Measurements from ENCODE around the gene PPP1R10. TPM values are rescaled to one million over a fixed set of nuclear protein-coding genes. Genes with fewer than 3 reads are reported as not detected.

PPP1R10 gene
- total and polyA plus RNA-seq, 2 of the 13 experiments (the other 11 are each of a cell fraction or from before 2014, with no cell fraction given), result 26.3 to 38.4 TPM

DNA sequence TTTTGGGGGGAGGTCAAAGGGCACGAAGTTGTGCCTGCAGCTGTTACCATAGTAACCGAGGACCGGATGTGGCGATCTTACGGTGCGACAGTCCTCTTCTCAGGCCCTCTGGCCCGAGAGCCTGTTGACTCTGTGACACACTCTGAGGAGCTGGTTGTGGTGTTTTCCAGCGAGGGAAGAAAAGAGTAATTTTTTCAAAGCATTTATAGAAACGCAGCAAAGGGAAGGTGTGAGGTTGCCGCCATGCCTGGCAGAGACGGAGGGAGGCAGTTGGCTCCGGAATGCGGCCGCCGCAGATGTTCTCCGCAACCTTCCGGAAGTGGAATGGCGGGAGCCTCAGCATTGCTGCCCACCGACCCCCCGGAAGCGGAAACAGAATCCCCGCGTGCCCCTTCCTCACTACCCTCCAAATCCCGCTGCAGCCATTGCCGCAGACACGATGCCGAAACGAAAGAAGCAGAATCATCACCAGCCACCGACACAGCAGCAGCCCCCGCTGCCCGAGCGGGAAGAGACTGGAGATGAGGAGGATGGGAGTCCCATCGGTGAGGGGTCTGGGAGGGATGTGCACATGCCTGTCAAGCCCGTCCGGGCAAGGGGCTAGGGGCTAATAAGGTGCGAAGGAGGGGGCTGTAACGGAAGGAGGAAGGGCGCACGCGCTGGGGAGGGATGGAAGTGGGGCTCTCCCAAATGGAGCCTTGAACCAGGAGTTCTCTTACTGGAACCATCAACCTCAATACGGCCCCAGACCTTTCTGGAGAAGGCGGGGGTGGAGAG is 59.9 kb downstream of the PPP1R10 start, which contains the start of gene PRR3 (continued):
- TF ChIP-seq, protein P1, sequence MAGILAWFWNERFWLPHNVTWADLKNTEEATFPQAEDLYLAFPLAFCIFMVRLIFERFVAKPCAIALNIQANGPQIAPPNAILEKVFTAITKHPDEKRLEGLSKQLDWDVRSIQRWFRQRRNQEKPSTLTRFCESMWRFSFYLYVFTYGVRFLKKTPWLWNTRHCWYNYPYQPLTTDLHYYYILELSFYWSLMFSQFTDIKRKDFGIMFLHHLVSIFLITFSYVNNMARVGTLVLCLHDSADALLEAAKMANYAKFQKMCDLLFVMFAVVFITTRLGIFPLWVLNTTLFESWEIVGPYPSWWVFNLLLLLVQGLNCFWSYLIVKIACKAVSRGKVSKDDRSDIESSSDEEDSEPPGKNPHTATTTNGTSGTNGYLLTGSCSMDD (CRISPR knock-in tag; IDR thresholded peaks at IDR 0.05), result no peak
- peak; percentile 37; the same call in 1 of the 2 replicates for TF ChIP-seq EEA1 (CRISPR knock-in tag; IDR thresholded peaks at IDR 0.05; ENCODE audit: borderline replicate concordance)
- TF ChIP-seq KMT2A (CRISPR knock-in tag; IDR thresholded peaks at IDR 0.05), result peak; percentile 78; the same call in 1 of the 2 replicates
- TF ChIP-seq SAFB2 (CRISPR knock-in tag; IDR thresholded peaks at IDR 0.05; ENCODE audit: borderline replicate concordance, low read depth), result peak; percentile 90
- TF ChIP-seq, protein P2, sequence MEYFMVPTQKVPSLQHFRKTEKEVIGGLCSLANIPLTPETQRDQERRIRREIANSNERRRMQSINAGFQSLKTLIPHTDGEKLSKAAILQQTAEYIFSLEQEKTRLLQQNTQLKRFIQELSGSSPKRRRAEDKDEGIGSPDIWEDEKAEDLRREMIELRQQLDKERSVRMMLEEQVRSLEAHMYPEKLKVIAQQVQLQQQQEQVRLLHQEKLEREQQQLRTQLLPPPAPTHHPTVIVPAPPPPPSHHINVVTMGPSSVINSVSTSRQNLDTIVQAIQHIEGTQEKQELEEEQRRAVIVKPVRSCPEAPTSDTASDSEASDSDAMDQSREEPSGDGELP (IDR thresholded peaks at IDR 0.05; ENCODE audit: borderline replicate concordance, low read depth), result peak; percentile 60; the same call in 1 of the 2 replicates
- TF ChIP-seq, protein P3, sequence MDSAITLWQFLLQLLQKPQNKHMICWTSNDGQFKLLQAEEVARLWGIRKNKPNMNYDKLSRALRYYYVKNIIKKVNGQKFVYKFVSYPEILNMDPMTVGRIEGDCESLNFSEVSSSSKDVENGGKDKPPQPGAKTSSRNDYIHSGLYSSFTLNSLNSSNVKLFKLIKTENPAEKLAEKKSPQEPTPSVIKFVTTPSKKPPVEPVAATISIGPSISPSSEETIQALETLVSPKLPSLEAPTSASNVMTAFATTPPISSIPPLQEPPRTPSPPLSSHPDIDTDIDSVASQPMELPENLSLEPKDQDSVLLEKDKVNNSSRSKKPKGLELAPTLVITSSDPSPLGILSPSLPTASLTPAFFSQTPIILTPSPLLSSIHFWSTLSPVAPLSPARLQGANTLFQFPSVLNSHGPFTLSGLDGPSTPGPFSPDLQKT (CRISPR knock-in tag; IDR thresholded peaks at IDR 0.05; ENCODE audit: borderline replicate concordance), result peak; percentile 70; the same call in 1 of the 2 replicates
- TF ChIP-seq, protein P4, sequence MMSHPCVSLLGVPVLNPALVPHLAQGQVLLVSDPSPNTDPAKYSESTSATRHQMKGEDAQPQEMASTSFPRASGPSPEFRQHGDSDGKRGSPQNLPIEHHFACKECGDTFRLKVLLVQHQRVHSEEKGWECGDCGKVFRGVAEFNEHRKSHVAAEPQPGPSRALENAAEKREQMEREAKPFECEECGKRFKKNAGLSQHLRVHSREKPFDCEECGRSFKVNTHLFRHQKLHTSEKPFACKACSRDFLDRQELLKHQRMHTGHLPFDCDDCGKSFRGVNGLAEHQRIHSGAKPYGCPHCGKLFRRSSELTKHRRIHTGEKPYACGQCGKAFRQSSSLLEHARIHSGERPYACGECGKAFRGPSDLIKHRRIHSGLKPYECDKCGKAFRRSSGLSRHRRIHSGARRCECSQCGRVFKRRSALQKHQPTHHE (CRISPR knock-in tag; IDR thresholded peaks at IDR 0.05; ENCODE audit: borderline replicate concordance), result 0 out of 2 replicates have a peak, but pooled peaks have one; percentile 42
- peak; percentile 96 for TF ChIP-seq ZNF563 (CRISPR knock-in tag; IDR thresholded peaks at IDR 0.05)
- TF ChIP-seq NKX3-1 (CRISPR knock-in tag; IDR thresholded peaks at IDR 0.05), result peak; percentile 79
- TF ChIP-seq, protein P5, sequence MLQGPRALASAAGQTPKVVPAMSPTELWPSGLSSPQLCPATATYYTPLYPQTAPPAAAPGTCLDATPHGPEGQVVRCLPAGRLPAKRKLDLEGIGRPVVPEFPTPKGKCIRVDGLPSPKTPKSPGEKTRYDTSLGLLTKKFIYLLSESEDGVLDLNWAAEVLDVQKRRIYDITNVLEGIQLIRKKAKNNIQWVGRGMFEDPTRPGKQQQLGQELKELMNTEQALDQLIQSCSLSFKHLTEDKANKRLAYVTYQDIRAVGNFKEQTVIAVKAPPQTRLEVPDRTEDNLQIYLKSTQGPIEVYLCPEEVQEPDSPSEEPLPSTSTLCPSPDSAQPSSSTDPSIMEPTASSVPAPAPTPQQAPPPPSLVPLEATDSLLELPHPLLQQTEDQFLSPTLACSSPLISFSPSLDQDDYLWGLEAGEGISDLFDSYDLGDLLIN (CRISPR knock-in tag; IDR thresholded peaks at IDR 0.05; ENCODE audit: borderline replicate concordance), result no peak
- TF ChIP-seq, protein P6, sequence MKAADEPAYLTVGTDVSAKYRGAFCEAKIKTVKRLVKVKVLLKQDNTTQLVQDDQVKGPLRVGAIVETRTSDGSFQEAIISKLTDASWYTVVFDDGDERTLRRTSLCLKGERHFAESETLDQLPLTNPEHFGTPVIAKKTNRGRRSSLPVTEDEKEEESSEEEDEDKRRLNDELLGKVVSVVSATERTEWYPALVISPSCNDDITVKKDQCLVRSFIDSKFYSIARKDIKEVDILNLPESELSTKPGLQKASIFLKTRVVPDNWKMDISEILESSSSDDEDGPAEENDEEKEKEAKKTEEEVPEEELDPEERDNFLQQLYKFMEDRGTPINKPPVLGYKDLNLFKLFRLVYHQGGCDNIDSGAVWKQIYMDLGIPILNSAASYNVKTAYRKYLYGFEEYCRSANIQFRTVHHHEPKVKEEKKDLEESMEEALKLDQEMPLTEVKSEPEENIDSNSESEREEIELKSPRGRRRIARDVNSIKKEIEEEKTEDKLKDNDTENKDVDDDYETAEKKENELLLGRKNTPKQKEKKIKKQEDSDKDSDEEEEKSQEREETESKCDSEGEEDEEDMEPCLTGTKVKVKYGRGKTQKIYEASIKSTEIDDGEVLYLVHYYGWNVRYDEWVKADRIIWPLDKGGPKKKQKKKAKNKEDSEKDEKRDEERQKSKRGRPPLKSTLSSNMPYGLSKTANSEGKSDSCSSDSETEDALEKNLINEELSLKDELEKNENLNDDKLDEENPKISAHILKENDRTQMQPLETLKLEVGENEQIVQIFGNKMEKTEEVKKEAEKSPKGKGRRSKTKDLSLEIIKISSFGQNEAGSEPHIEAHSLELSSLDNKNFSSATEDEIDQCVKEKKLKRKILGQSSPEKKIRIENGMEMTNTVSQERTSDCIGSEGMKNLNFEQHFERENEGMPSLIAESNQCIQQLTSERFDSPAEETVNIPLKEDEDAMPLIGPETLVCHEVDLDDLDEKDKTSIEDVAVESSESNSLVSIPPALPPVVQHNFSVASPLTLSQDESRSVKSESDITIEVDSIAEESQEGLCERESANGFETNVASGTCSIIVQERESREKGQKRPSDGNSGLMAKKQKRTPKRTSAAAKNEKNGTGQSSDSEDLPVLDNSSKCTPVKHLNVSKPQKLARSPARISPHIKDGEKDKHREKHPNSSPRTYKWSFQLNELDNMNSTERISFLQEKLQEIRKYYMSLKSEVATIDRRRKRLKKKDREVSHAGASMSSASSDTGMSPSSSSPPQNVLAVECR (CRISPR knock-in tag; IDR thresholded peaks at IDR 0.05; ENCODE audit: borderline replicate concordance), result peak; percentile 90
- TF ChIP-seq PAX8 (CRISPR knock-in tag; IDR thresholded peaks at IDR 0.05; ENCODE audit: borderline replicate concordance), result 0 out of 2 replicates have a peak, but pooled peaks have one; percentile 47
